BJ (cell line): ENCODE measurements around the gene C3orf22. TPM values are rescaled to one million over a fixed set of nuclear protein-coding genes. Genes with fewer than 3 reads are reported as not detected.

ENCODE experiments used
- CTCF ChIA-PET: fragments of 350-600 bp; formaldehyde crosslinking; extraction: SDS; loops from one replicate; lab custom pipeline; 2021; ENCODE audit warnings: antibody characterized with exemption, inconsistent platforms; lab: Yijun Ruan, JAX
- POLR2A ChIA-PET: fragments of 300-600 bp; sonication (Branson Sonifier 250); formaldehyde crosslinking; extraction: SDS; loops from one replicate; lab custom pipeline; 2021; ENCODE audit warnings: antibody characterized with exemption; lab: Charles Lee
- DNase-seq: peaks from one replicate; pipeline ENCODE4 v3.0.0-alpha.2; 2011; ENCODE audit warnings: low read depth
- H3K27me3 ChIP-seq: 2 replicates; pipeline ENCODE4 v1.6.0; 2011; ENCODE audit warnings: low read length; ENCODE audit not compliant: control insufficient read depth, insufficient read depth
- H3K36me3 ChIP-seq: 2 replicates; pipeline ENCODE4 v1.5.1; 2011; ENCODE audit warnings: low read length; ENCODE audit not compliant: control insufficient read depth, insufficient read depth
- H3K4me3 ChIP-seq: 2 replicates; pipeline ENCODE4 v1.5.1; 2011; ENCODE audit warnings: low read depth, mild to moderate bottlenecking, control low read depth, low read length
- CTCF ChIP-seq: IDR thresholded peaks from 2 replicates; pipeline ENCODE4 v1.5.1; 2011; ENCODE audit warnings: low read depth, mild to moderate bottlenecking, control low read depth, inconsistent platforms, low read length, moderate library complexity; ENCODE audit not compliant: insufficient read depth
- polyA plus RNA-seq: library from polyadenylated mRNA; depleted of rRNA; stranded (reverse); fragments of >200 nt; gene quantifications from 2 replicates; pipeline ENCODE4 v1.2.3, GENCODE V29; 2011

Gene C3orf22
- polyA plus RNA-seq, 1 experiment, result not detected

DNA sequence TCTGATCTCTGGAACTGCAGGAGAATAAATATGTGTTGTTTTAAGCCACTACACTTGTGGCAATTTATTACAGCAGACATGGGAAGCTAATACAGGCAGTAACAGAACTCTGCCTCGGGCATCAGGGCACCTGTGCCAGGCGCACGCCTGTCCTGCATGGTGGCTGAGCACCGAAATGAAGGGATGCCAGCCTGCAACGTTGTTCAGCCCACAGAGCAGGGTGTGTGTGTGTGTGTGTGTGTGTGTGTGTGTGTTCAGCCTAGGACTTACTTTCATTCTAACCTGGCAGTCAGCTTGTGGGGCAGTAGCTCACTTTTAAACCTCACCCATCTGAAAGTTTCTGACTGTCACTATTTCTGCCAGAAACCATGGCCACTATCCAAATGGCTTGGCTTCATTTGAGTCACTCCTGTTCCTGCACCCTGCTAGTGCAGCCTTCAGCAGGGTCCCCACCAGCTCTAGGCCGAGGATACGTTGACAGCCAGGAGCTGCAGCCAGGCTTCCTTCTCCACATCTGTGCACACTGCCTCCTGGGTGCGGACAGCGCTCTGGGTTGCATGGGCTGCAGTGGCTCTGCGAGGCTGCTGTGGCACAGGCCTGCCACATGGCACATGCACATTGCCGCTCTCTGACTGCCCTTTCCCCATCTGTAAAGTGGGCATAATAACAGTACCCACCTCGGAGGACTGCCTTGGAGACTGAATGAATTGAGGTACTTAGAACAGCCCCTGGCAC lies 45.6 kb downstream of the C3orf22 start:
- H3K27me3 ChIP-seq, result peaks cover 2% of the 10 kb centered on the region
- H3K36me3 ChIP-seq, result no peaks in the 10 kb centered on the region
- H3K4me3 ChIP-seq, result no peak overlapping the region
- no peak for TF ChIP-seq CTCF
- POLR2A ChIA-PET, result interaction anchor here (0.6 kb wide), 1 partner anchor 10 kb away, joined by 3 read pairs; no protein-coding TSS in a partner anchor
- no peak for DNase-seq
- CTCF ChIA-PET, result interaction anchor here (0.7 to 1.1 kb wide), 2 partner anchors 9 to 1035 kb away, joined by 3 to 5 read pairs; no protein-coding TSS in a partner anchor

GRCh38 chr3:126512026-126512425 lies 46.7 kb downstream of the C3orf22 start:
- CTCF ChIA-PET, result interaction anchor here (1.5 kb wide), 1 partner anchor 11 kb away, joined by 8 read pairs; the partner anchor contains the start of gene CHST13
- POLR2A ChIA-PET, result no interaction called here

GRCh38 chr3:126511291-126511690 lies 47.4 kb downstream of the C3orf22 start:
- no peak for TF ChIP-seq CTCF
- no peaks in the 10 kb centered on the region for H3K36me3 ChIP-seq
- no peak overlapping the region for H3K4me3 ChIP-seq
- H3K27me3 ChIP-seq, result peaks cover 2% of the 10 kb centered on the region
- POLR2A ChIA-PET, result interaction anchor here (0.6 kb wide), 1 partner anchor 109 kb away, joined by 6 read pairs; no protein-coding TSS in a partner anchor
- DNase-seq, result no peak
- CTCF ChIA-PET, result interaction anchor here (0.7 to 1.5 kb wide), 4 partner anchors 11 to 1037 kb away, joined by 3 to 8 read pairs (median 3); partner anchors contain the start of gene CHST13

More at GRCh38 chr3:126512026-126512425, 46.7 kb downstream of the C3orf22 start:
- H3K27me3 ChIP-seq, result peaks cover 2% of the 10 kb centered on the region
- no peak for DNase-seq
- no peaks in the 10 kb centered on the region for H3K36me3 ChIP-seq
- no peak overlapping the region for H3K4me3 ChIP-seq
- no peak for TF ChIP-seq CTCF

DNA sequence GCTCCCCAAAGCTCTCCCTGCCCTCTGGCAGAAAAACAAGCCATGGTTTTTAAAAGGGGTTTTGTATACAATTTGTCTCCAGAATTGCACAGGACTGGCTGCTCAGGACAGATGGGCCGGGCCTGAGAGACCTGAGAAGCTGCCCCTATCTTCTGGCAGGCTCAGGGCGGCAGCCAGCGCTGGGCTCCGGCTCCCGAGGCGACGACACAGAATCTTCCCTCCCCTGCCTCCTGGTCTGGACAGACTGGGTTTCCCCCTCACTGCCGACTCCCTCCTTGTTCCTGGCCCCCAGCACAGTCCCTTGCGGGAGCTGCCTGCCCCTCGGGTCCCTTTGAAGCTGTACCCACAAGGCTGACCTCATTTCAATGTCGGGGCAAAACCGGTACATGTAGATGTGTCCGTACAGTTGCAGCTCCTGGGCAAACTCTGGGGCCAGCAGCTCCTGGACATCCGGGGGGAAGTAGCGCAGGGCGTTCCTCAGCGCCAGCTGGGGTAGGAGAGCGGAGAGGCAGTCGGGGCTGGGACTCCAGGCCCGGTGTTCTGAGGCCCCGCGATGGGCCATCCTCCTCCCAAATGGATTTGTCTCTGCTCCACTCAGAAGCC lies 48.3 kb downstream of the C3orf22 start:
- ChIA-PET CTCF (interaction anchor here (0.7 to 2.8 kb wide), 3 partner anchors 12 to 73 kb away, joined by 3 to 14 read pairs (median 3); no protein-coding TSS in a partner anchor), POLR2A (no interaction called here)
- peaks cover 2% of the 10 kb centered on the region for H3K27me3 ChIP-seq
- no peaks in the 10 kb centered on the region for H3K36me3 ChIP-seq
- TF ChIP-seq CTCF, result no peak
- DNase-seq, result no peak
- no peak overlapping the region for H3K4me3 ChIP-seq
